ENCODE measurements around the gene ELOVL5. TPM values are rescaled to one million over a fixed set of nuclear protein-coding genes. Genes with fewer than 3 reads are reported as not detected.

Gene ELOVL5
- total RNA-seq, 4 donors from 2014 or later, result 5.6 to 7.2 (median 6.2) TPM

DNA sequence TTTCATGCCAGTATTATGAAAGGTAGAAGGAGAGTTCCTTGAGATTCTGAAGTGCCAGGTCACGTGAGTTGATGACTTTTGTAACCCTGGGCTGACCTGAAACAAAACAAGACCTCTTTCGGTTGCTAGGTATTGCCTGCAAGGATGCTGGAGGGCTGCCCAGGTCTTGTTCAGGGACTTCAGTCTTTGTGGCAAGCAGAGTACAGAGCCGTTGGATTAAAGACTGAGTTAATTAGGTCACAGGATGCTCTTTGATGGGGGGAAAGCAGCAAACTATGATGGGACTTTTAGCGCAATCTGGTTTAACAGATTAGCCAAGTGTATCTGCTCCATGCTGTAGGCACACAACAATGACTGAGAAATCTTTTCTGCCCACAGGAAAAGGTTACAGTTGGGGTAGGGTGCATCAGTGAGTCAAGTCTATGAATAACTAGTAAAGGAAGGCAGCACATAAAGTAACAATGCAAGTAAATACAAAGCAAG lies 12.8 kb upstream of the ELOVL5 start:
- intact Hi-C loops (cut with DNase I; ENCODE audit: low total_unique reads), result no loop called here
- ATAC-seq (no peak), DNase-seq (no peak)
- no peaks in the 10 kb centered on the region for H3K27me3 ChIP-seq
- no peak overlapping the region for H3K4me3 ChIP-seq
- no peaks in the 10 kb centered on the region for H3K36me3 ChIP-seq
- H3K9me3 ChIP-seq, result no peaks in the 10 kb centered on the region
- no peak overlapping the region for H3K27ac ChIP-seq
- no peak for TF ChIP-seq POLR2A (IDR thresholded peaks at IDR 0.05)
- TF ChIP-seq CTCF (IDR thresholded peaks at IDR 0.05 in 4 of 5, conservative IDR thresholded peaks at IDR 0.05 in 1 of 5), result no peak
- in situ Hi-C loops (cut with MboI; ENCODE audit: low sequenced_read_pairs in 4 of 4), result no loop called here
- H3K4me1 ChIP-seq, result peaks cover 0 to 4% of the 10 kb centered on the region in 2 donors

DNA sequence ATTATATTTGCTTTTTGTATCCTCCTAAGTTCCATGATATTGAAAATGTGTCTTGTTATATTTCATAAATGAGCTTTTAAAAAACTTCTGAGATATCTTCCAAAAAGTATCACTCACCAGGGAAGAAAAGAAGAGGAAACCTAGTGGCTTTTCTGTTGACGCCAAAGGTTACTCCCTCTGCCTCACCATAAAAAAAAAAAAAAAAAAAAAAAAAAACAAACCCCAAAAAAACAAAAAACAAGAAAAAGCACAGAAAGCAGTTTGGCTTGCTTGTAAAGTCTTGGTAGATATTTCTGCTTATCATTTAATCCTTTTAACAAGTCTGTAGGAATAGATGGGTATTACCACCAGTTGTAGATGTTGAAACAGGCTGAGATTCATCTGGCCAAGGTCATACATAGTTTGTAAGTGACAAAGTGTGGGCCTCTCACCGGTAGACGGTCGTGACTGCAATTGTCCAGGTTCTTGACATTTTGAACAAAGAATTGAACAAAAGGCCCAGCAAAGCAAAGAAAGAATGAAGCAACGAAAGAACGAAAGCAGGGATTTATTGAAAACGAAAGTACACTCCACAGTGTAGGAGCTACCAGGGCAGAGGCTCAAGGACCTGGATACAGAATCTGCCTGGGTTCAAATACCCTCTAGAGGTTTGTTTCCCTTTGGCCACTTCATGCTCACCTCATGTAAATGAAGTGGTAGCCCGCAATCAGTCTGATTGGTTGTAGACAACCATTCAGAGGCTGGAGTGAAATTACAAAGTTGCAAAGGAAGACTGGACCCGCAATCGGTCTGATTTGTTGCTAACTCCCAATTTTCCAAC lies 11.6 kb upstream of the ELOVL5 start:
- H3K4me1 ChIP-seq, result peaks cover 0 to 4% of the 10 kb centered on the region in 2 donors
- in situ Hi-C loops (cut with MboI; ENCODE audit: low sequenced_read_pairs in 4 of 4) (no loop called here), intact Hi-C loops (cut with DNase I; ENCODE audit: low total_unique reads) (no loop called here)
- ATAC-seq (no peak), DNase-seq (no peak)
- TF ChIP-seq CTCF (IDR thresholded peaks at IDR 0.05 in 4 of 5, conservative IDR thresholded peaks at IDR 0.05 in 1 of 5), result no peak
- no peak for TF ChIP-seq POLR2A (IDR thresholded peaks at IDR 0.05)
- H3K36me3 ChIP-seq, result no peaks in the 10 kb centered on the region
- no peaks in the 10 kb centered on the region for H3K9me3 ChIP-seq
- H3K4me3 ChIP-seq, result peak overlapping the region; percentile 63 to 74 (median 66)
- H3K27ac ChIP-seq, result peak overlapping the region; percentile 75 to 87 (median 80)
- no peaks in the 10 kb centered on the region for H3K27me3 ChIP-seq

GRCh38 chr6:53359843-53360092 lies 11.0 kb upstream of the ELOVL5 start:
- H3K27ac ChIP-seq, result peak overlapping the region; percentile 75 to 87 (median 80)
- H3K36me3 ChIP-seq, result no peaks in the 10 kb centered on the region
- H3K4me3 ChIP-seq, result peak overlapping the region; percentile 63 to 74 (median 66)
- intact Hi-C loops (cut with DNase I; ENCODE audit: low total_unique reads) (loop anchor here (5.0 to 10.0 kb wide), 2 partner anchors 188 to 365 kb away; partner anchors contain the start of genes GCLC and GSTA4), in situ Hi-C loops (cut with MboI; ENCODE audit: low sequenced_read_pairs in 4 of 4) (no loop called here)
- no peaks in the 10 kb centered on the region for H3K9me3 ChIP-seq
- H3K4me1 ChIP-seq, result peaks cover 0 to 4% of the 10 kb centered on the region in 2 donors
- DNase-seq, result no peak
- TF ChIP-seq POLR2A (IDR thresholded peaks at IDR 0.05), result no peak
- no peak for TF ChIP-seq CTCF (IDR thresholded peaks at IDR 0.05 in 4 of 5, conservative IDR thresholded peaks at IDR 0.05 in 1 of 5)
- H3K27me3 ChIP-seq, result no peaks in the 10 kb centered on the region
- no peak for ATAC-seq

GRCh38 chr6:53359095-53359842 lies 10.5 kb upstream of the ELOVL5 start:
- ATAC-seq (peak; percentile 90 to 95), DNase-seq (peak; percentile 85 to 87)
- peak overlapping the region; percentile 75 to 87 (median 80) for H3K27ac ChIP-seq
- H3K36me3 ChIP-seq, result no peaks in the 10 kb centered on the region
- TF ChIP-seq CTCF (IDR thresholded peaks at IDR 0.05 in 4 of 5, conservative IDR thresholded peaks at IDR 0.05 in 1 of 5), result no peak
- TF ChIP-seq POLR2A (IDR thresholded peaks at IDR 0.05), result peak; percentile 51 to 83
- H3K27me3 ChIP-seq, result no peaks in the 10 kb centered on the region
- in situ Hi-C loops (cut with MboI; ENCODE audit: low sequenced_read_pairs in 4 of 4), result no loop called here
- intact Hi-C loops (cut with DNase I; ENCODE audit: low total_unique reads), result loop anchor here (5.0 to 10.0 kb wide), 2 partner anchors 188 to 364 kb away; partner anchors contain the start of genes GCLC and GSTA4
- peak overlapping the region; percentile 63 to 74 (median 66) for H3K4me3 ChIP-seq
- H3K4me1 ChIP-seq, result peaks cover 0 to 4% of the 10 kb centered on the region in 2 donors
- no peaks in the 10 kb centered on the region for H3K9me3 ChIP-seq

Data from gastrocnemius medialis (tissue), 4 donors.